Measurements from ENCODE around the gene USP12. TPM values are rescaled to one million over a fixed set of nuclear protein-coding genes. Genes with fewer than 3 reads are reported as not detected.

The USP12 gene
- total RNA-seq, 1 donor from 2014 or later: 56.8 TPM

DNA sequence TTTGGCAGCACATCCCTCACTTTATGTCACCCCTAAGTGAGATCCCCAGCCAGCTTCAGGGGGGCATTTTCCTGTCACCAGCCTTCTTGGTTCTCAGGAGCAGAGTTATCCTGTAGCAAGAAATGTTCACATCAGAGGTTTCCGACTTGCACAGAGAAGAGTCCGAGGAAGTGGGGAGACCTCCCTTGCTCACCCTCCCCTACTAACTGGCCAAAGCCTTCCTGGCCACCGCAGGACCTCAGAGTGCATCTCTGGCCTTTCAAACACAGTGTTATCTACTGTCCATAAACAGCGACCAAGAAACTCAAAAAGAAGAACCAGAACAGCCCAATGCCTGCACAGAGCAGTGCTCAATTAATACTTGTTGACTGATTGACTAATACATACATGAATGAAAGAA is 134.4 kb downstream of the USP12 start:
- no peak for DNase-seq (ENCODE audit: low read depth)

- no peak for DNase-seq (ENCODE audit: low read depth)
Observed at GRCh38 chr13:27036236-27036981, 135.2 kb downstream of the USP12 start.

GRCh38 chr13:27035892-27036235 is 135.7 kb downstream of the USP12 start:
- DNase-seq (ENCODE audit: low read depth): no peak

- DNase-seq (ENCODE audit: low read depth): no peak
Observed at GRCh38 chr13:27034678-27035111, 136.9 kb downstream of the USP12 start.

DNA sequence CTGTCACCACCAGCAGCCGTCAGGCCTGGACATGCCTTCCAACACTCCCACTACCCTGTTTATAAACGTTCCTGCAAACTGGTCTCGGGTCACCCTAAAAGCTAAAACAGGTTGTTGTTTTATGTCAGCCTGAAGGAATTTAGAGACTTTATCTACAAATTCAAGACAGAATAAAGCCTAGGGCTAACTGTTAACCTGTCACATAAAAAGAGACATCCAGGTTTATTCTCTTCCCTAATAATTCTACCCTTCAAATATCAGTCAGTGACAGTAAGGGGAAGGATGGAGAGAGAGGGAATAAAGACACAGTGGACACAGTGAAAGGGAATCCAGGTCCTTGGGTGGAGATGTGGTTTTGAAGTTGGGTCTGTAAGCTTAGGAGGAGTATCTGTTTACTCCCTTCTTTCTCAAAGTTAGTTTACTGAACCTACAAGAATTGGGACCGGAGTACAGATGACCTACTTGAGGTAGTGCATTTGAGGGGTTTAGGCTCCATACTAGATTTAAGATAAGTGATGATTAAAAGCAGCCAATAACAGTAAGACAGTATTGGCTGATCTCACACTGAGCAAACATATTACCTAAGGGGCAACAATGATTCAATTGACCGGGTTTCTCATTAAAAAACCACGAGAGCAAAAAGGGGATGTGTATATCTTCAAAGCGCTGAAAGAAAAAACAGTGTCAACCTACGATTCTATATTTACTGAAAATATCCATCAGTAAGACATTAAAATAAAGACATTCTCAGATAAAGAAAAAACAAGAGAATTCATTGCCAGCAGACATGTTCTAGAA is 142.7 kb downstream of the USP12 start:
- no peak for DNase-seq (ENCODE audit: low read depth)

DNA sequence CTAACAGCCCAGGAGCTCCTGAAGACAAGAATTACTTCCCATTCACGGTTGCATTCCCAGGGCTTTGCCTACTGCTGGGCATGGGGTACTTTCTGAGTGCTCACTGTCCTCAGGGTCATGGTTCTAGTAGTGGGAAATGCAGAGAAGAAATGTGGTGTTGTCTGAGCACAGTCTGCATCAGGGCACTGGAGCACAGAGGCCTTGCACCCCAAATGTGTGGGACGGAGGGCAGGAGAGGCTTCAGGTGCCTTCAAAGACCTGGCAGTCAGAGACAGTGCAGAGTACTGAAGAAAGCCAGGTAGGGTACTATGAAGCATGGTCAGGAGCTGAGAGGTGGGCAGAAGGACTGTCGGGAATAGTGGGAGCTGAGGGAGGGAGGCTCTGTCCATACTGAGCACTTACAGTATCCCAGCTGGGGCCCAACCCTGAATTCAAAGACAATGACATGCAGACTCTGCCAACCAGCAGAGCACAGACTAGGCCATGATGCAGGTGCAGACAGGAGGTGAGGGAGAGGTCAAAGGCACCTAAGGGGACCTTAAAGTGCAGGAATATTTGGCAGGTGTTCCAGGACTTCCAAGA is 144.4 kb downstream of the USP12 start:
- DNase-seq (ENCODE audit: low read depth): no peak

DNA sequence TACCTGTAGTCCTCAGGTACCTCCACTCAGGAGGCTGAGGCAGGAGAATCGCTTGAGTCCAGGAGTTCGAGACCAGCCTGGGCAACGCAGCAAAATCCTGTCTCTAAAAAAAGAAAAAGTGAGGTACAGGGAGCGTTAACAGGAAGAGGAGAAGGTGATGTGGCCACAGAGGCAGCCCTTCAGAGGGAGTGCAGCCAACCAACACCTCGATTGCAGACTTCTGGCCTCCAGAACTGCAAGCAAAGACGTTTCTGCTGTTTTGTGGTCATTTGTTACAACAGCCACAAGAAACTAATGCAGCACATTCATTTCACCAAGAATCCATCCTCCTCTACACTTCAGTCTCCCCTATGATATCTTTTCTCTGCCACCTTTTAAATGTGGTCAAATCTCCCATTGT is 145.2 kb downstream of the USP12 start:
- no peak for DNase-seq (ENCODE audit: low read depth)

DNA sequence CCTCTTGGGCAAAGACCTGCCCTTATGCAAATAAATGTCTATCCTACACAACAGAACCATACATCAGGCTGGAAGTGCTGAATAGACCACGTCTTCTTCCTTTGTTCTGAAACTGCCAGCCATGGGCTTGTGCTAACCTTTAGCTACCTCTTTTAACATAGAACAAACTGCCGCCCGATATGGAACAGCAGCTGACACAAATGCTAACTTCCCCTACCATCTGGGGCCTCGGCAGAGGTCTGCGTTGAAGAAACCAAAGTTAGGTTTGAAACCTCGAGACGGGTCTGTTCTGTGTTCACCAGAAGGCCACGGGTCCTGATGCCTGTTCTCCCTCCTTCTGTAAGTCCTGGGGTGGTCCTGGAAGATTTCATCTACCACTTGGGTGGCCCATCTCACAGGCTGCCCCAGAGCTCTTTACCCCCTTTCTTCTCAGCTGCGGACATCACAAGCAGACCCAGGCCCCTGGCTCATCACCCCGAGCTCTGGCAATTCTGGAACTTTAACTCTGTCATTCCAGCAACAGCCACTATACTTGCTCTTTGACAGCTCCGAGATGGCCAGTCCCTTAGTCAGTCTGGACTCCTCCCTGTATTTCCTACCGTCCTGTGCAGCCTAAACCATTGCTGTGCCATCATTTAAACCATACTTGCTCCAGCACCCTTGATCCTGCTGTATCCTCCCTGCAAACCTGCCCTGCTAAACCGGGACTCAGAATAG is 146.7 kb downstream of the USP12 start:
- DNase-seq (ENCODE audit: low read depth): no peak

DNA sequence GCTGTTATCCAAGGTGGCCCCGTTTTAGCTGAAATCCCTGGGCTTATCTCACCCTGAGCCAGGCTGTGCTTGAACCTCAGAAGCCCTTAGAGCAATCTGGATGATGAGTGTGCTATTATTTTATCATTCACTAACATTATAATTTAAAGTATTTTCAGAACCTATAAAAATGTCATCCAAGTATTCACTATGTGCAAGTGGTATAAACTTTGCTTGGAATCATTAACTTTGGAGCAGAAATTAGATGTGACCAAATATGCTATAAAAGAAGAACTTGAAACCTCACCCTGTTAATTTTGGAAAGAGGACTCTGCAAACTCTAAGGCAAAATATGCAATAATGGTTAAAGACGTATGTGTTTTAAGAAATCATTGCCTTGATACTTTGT is 147.5 kb downstream of the USP12 start:
- DNase-seq (ENCODE audit: low read depth): no peak

GRCh38 chr13:27023385-27024073 is 148.1 kb downstream of the USP12 start:
- no peak for DNase-seq (ENCODE audit: low read depth)

- no peak for DNase-seq (ENCODE audit: low read depth)
Observed at GRCh38 chr13:27022571-27023311, 148.9 kb downstream of the USP12 start.

GRCh38 chr13:27020415-27020814 is 151.2 kb downstream of the USP12 start:
- no peak for DNase-seq (ENCODE audit: low read depth)

- no peak for DNase-seq (ENCODE audit: low read depth)
Observed at GRCh38 chr13:27018882-27019281, 152.7 kb downstream of the USP12 start.

DNA sequence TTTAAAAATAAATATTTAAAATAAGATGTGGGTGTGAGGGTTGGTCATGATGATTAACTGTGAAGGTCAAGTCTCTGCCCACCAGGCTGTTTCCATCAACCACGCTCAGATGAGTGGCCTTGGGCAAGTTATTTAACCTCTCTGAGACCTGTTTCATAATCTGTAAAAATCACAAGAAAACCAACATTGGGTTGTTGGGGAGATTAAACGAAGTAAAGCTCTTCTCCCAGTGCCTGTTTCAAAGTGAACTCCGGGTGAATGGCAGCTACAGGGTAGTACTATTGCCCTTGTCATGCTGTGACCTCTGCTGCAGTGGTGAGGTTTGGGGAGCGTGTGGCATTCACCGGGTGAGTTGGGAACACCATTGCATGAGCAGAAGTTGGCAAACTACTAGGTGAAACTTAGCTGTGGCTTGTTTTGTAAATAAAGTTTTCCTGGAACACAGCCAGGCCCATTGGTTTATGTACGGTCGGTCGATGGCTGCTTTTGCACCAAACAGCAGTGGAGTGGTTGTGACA is 153.2 kb downstream of the USP12 start:
- peak; percentile 61 for DNase-seq (ENCODE audit: low read depth)

GRCh38 chr13:27016875-27017274 is 154.7 kb downstream of the USP12 start:
- no peak for DNase-seq (ENCODE audit: low read depth)

Other genes starting within 250 kb of the USP12 start
- gene RPL21, start 79.7 kb upstream of the USP12 start, total RNA-seq: 458 and 736 TPM in 2 replicates
- 2.4 and 29.4 TPM in 2 replicates for gene RASL11A, start 99.0 kb upstream of the USP12 start, total RNA-seq